Measurements from ENCODE around the gene DCST2. TPM values are rescaled to one million over a fixed set of nuclear protein-coding genes. Genes with fewer than 3 reads are reported as not detected.
"Not testable (repeated sequence)": the region's sequence is repeated elsewhere in the genome, so short reads cannot be mapped to it uniquely, and the experiment has no call there.

Gene DCST2
- total RNA-seq, 1 donor from 2014 or later = 2.8 TPM

DNA sequence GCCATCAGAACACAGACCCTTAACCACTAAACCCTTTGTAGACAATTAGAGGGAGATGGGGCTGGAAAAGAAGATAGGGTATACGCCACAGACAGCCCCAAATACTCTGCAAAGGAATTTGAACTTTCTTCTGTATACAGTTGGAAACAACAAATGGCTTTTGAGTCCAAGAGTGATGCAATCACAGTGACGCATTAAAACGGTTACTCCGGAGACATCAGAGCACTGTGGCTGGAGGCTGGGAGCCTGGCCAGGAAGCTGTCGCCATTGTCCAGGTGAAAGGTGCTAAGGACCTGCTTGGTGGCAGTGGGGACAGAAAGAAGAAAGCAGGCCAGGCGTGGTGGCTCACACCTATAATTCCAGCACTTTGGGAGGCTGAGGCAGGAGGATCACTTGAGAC is 46.3 kb downstream of the DCST2 start:
- Mint-ChIP-seq H3K9me3 (ENCODE audit: unreplicated experiment) (no peaks in the 10 kb centered on the region), H3K4me1 (ENCODE audit: unreplicated experiment) (peaks cover 4% of the 10 kb centered on the region), H3K36me3 (ENCODE audit: low read depth, unreplicated experiment) (peaks cover 12% of the 10 kb centered on the region), H3K27ac (ENCODE audit: unreplicated experiment) (no peak overlapping the region), H3K27me3 (ENCODE audit: unreplicated experiment) (no peaks in the 10 kb centered on the region), H3K4me3 (ENCODE audit: unreplicated experiment) (no peak overlapping the region)
- TF ChIP-seq, protein P1, sequence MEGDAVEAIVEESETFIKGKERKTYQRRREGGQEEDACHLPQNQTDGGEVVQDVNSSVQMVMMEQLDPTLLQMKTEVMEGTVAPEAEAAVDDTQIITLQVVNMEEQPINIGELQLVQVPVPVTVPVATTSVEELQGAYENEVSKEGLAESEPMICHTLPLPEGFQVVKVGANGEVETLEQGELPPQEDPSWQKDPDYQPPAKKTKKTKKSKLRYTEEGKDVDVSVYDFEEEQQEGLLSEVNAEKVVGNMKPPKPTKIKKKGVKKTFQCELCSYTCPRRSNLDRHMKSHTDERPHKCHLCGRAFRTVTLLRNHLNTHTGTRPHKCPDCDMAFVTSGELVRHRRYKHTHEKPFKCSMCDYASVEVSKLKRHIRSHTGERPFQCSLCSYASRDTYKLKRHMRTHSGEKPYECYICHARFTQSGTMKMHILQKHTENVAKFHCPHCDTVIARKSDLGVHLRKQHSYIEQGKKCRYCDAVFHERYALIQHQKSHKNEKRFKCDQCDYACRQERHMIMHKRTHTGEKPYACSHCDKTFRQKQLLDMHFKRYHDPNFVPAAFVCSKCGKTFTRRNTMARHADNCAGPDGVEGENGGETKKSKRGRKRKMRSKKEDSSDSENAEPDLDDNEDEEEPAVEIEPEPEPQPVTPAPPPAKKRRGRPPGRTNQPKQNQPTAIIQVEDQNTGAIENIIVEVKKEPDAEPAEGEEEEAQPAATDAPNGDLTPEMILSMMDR (IDR thresholded peaks at IDR 0.05; ENCODE audit: unreplicated experiment) = no peak
- no peak for DNase-seq (ENCODE audit: low spot score)

DNA sequence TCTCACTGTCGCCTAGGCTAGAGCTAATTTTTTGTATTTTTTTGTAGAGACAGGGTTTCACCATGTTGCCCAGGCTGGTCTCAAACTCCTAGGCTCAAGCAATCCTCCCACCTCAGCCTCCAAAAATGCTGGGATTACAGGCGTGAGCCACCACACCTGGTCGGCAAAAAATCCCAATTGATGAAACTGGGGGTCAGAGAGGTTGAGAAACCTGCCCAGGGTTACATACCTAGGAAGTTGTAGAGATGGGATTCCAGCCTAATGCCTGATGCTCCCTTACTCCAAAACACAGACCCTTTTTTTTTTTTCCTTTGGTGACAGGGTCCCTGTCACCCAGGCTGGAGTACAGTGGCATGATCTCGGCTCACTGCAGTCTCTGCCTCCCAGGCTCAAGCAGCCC is 46.8 kb downstream of the DCST2 start:
- DNase-seq (ENCODE audit: low spot score); H3K4me3 Mint-ChIP-seq (ENCODE audit: unreplicated experiment); H3K9me3 Mint-ChIP-seq (ENCODE audit: unreplicated experiment); H3K27me3 Mint-ChIP-seq (ENCODE audit: unreplicated experiment); H3K27ac Mint-ChIP-seq (ENCODE audit: unreplicated experiment); H3K4me1 Mint-ChIP-seq (ENCODE audit: unreplicated experiment): not testable (repeated sequence)
- H3K36me3 Mint-ChIP-seq (ENCODE audit: low read depth, unreplicated experiment) = peaks cover 12% of the 10 kb centered on the region

DNA sequence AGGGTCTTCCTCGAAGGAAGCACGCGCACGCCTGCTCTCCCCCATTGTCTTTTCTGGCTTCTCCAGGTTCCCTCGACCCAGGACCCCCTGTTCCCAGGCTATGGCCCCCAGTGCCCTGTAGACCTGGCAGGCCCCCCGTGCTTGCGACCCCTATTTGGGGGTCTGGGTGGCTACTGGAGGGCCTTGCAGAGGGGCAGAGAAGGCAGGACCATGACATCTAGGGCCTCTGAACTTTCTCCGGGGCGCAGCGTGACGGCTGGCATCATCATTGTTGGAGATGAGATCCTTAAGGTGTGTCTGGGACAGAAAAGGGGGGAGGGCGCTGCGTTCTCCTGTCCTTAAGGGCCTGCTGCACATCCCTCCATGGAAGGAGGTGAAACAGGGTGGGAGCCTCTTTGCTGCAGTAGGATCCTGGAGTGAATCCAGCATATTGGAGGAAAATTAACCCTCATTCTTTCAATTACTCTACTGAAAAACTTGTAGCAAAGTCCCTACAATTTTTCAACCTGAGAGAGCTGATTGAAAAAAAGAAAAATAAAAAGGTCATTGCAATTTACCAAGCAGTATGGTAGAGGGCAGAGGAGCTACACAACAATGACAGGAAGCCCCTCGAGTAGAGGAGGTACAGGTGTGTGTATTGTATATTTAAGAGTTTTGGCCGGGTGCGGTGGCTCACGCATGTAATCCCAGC is 49.7 kb downstream of the DCST2 start:
- H3K4me1 Mint-ChIP-seq (ENCODE audit: unreplicated experiment) = peaks cover under 1% of the 10 kb centered on the region
- H3K36me3 Mint-ChIP-seq (ENCODE audit: low read depth, unreplicated experiment) = peaks cover 9% of the 10 kb centered on the region
- DNase-seq (ENCODE audit: low spot score) = no peak
- no peaks in the 10 kb centered on the region for H3K9me3 Mint-ChIP-seq (ENCODE audit: unreplicated experiment)
- TF ChIP-seq, protein P1 (IDR thresholded peaks at IDR 0.05; ENCODE audit: unreplicated experiment) = no peak
- no peak overlapping the region for H3K27ac Mint-ChIP-seq (ENCODE audit: unreplicated experiment)
- no peaks in the 10 kb centered on the region for H3K27me3 Mint-ChIP-seq (ENCODE audit: unreplicated experiment)
- no peak overlapping the region for H3K4me3 Mint-ChIP-seq (ENCODE audit: unreplicated experiment)

DNA sequence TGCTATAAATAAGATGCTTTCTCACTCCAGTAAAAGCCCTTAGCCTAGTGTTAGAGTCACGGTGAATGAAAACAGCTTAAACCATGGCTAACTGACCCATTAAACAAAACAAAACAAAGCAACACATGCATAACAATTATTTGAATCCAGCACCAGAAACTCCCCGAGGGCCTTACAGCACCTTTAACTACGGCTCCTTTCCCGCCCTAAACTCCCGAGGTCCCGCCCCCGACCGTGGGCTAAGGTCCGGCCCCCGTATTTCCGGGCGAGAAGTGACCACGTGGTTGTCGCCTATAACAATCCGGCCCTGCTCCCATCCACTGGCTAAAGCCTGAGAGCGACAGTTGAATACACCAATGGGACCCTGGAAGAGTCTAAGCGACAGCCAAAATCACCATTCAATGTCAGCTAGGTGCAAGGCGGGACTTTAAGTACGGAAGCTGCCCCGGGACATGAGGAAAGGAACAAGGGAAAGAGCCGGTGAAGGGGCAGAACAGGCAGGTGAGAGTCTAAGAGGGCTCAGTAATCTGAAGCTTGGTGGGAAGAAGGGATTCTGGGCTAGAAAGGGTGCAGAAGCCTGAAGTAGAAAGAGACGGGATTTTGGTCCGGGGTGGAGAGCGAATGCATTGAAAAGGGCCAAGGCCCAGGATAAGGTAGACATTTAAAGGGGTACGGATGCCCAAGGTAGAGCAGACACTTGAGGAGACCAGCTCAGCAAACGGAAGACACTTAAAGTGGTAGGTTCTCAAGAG is 50.5 kb downstream of the DCST2 start, which contains the start of gene FLAD1:
TSS of gene FLAD1 (plus strand) at position 448 of the 752 bp plus-strand sequence. CDS start 351 bp downstream, outside the sequence.
- H3K4me1 Mint-ChIP-seq (ENCODE audit: unreplicated experiment) = no peaks in the 10 kb centered on the region
- TF ChIP-seq, protein P1 (IDR thresholded peaks at IDR 0.05; ENCODE audit: unreplicated experiment) = no peak
- peaks cover 4% of the 10 kb centered on the region for H3K36me3 Mint-ChIP-seq (ENCODE audit: low read depth, unreplicated experiment)
- H3K27ac Mint-ChIP-seq (ENCODE audit: unreplicated experiment) = no peak within 1 kb of the TSS
- H3K27me3 Mint-ChIP-seq (ENCODE audit: unreplicated experiment) = no peaks in the 10 kb centered on the region
- H3K9me3 Mint-ChIP-seq (ENCODE audit: unreplicated experiment) = no peaks in the 10 kb centered on the region
- peak; percentile 92 for DNase-seq (ENCODE audit: low spot score)
- H3K4me3 Mint-ChIP-seq (ENCODE audit: unreplicated experiment) = no peak within 1 kb of the TSS

DNA sequence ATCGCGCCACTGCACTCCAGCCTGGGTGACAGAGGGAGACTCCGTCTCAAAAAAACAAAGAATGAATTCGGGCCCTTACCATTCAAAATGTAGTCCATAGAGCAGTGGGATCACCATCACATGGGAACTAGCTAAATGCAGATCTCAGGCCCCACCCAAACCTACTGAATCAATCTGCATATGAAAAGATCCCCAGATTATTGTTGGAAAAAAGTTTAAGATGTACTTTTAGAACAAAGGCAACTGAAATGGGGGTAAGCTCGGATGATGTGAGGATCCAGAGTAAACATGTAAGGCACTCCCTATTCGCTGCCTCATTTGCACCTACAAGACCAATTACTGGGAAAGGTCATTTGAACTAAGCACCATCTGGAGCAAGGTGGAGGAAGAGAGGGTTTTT is 51.2 kb downstream of the DCST2 start:
- Mint-ChIP-seq H3K4me1 (ENCODE audit: unreplicated experiment) (no peaks in the 10 kb centered on the region), H3K9me3 (ENCODE audit: unreplicated experiment) (no peaks in the 10 kb centered on the region), H3K36me3 (ENCODE audit: low read depth, unreplicated experiment) (peaks cover 4% of the 10 kb centered on the region), H3K27ac (ENCODE audit: unreplicated experiment) (no peak overlapping the region), H3K27me3 (ENCODE audit: unreplicated experiment) (no peaks in the 10 kb centered on the region), H3K4me3 (ENCODE audit: unreplicated experiment) (no peak overlapping the region)
- TF ChIP-seq, protein P1 (IDR thresholded peaks at IDR 0.05; ENCODE audit: unreplicated experiment) = no peak
- DNase-seq (ENCODE audit: low spot score) = no peak

Measured in endothelial cell (in vitro differentiated cells).